DND-41 (cell line): ENCODE measurements around the gene SOS1.

Experiments used
- ATAC-seq: fragments of 200-7000 bp; cut with Tn5 transposase; 3 replicates; pipeline ENCODE4 v1.9.1; 2021; ENCODE audit warnings: low read depth; ENCODE audit not compliant: insufficient read depth
- DNase-seq: peaks from one replicate; pipeline ENCODE4 v3.0.0-alpha.2; 2020
- H2AFZ ChIP-seq: 2 replicates; pipeline ENCODE4 v1.6.0; 2012; ENCODE audit warnings: low read depth, low read length
- H3K27ac ChIP-seq: 2 replicates; pipeline ENCODE4 v1.5.1; 2012; ENCODE audit warnings: low read length, inconsistent platforms
- H3K27me3 ChIP-seq: fragments of 200-600 bp; sonication (generic); 2 replicates; pipeline ENCODE4 v1.6.0; 2012; ENCODE audit warnings: low read length, mild to moderate bottlenecking, inconsistent platforms; ENCODE audit not compliant: insufficient read depth, poor library complexity
- H3K36me3 ChIP-seq: 2 replicates; pipeline ENCODE4 v1.5.1; 2012; ENCODE audit warnings: low read length, inconsistent platforms; ENCODE audit not compliant: insufficient read depth
- H3K4me1 ChIP-seq: 2 replicates; pipeline ENCODE4 v1.5.1; 2012; ENCODE audit warnings: mild to moderate bottlenecking, low read length; ENCODE audit not compliant: insufficient read depth
- H3K4me2 ChIP-seq: 2 replicates; pipeline ENCODE4 v1.6.0; 2012; ENCODE audit warnings: mild to moderate bottlenecking, moderate library complexity, low read length, inconsistent platforms; ENCODE audit not compliant: insufficient read depth
- H3K4me3 ChIP-seq, 2 experiments: fragments of 200-600 bp in 1 of 2; shearing (Covaris generic) in 1 of 2; 2 replicates each; pipeline ENCODE4 v1.5.1; 2012 to 2016; ENCODE audit warnings: inconsistent platforms in 2 of 2, low read length in 2 of 2, mild to moderate bottlenecking in 2 of 2, low read depth in 1 of 2, moderate library complexity in 1 of 2
- H3K79me2 ChIP-seq: 2 replicates; pipeline ENCODE4 v1.6.0; 2012; ENCODE audit warnings: low read length, inconsistent platforms; ENCODE audit not compliant: insufficient read depth
- H3K9ac ChIP-seq: 2 replicates; pipeline ENCODE4 v1.6.0; 2012; ENCODE audit warnings: low read depth, mild to moderate bottlenecking, inconsistent platforms, low read length, moderate library complexity
- H3K9me3 ChIP-seq: 2 replicates; pipeline ENCODE4 v1.5.1; 2012; ENCODE audit warnings: low read length, moderate library complexity, mild to moderate bottlenecking, inconsistent platforms; ENCODE audit not compliant: insufficient read depth, severe bottlenecking
- H4K20me1 ChIP-seq: 2 replicates; pipeline ENCODE4 v1.6.0; 2012; ENCODE audit warnings: low read length; ENCODE audit not compliant: insufficient read depth
- CTCF ChIP-seq: IDR thresholded peaks from 2 replicates; pipeline ENCODE4 v1.5.1; 2012; ENCODE audit warnings: borderline replicate concordance, low read length, moderate library complexity, mild to moderate bottlenecking; ENCODE audit not compliant: poor library complexity, severe bottlenecking; ENCODE audit errors: extremely low read depth
- EZH2 ChIP-seq: IDR thresholded peaks from 3 replicates; pipeline ENCODE4 v1.6.1; 2012; ENCODE audit warnings: borderline replicate concordance, low read depth, mild to moderate bottlenecking, moderate library complexity, low read length, inconsistent platforms; ENCODE audit not compliant: severe bottlenecking

The SOS1 gene

GRCh38 chr2:39123436-39123999, 2.7 kb upstream of the SOS1 start:
- TF ChIP-seq CTCF (no peak), EZH2 (no peak)
- Histone ChIP-seq H2AFZ (peak overlapping the region; percentile 78), H3K27me3 (no peaks in the 10 kb centered on the region), H3K9ac (peak overlapping the region; percentile 75), H4K20me1 (peaks cover 13% of the 10 kb centered on the region), H3K4me3 (peak overlapping the region; percentile 46 to 78), H3K4me2 (peak overlapping the region; percentile 84), H3K36me3 (no peaks in the 10 kb centered on the region; the same call in 1 of the 2 replicates), H3K79me2 (peaks cover 48% of the 10 kb centered on the region), H3K27ac (peak overlapping the region; percentile 96), H3K9me3 (no peaks in the 10 kb centered on the region), H3K4me1 (peaks cover 58% of the 10 kb centered on the region)
- ATAC-seq (no peak), DNase-seq (no peak)

GRCh38 chr2:39121523-39122063, 742 bp upstream of the SOS1 start:
- Histone ChIP-seq H3K4me2 (peak overlapping the region; percentile 84), H3K27me3 (no peaks in the 10 kb centered on the region), H3K9me3 (no peaks in the 10 kb centered on the region), H3K79me2 (peaks cover 67% of the 10 kb centered on the region), H3K27ac (peak overlapping the region; percentile 92), H3K9ac (peak overlapping the region; percentile 82), H4K20me1 (peaks cover 24% of the 10 kb centered on the region), H3K4me1 (peaks cover 60% of the 10 kb centered on the region), H3K36me3 (peaks cover 9% of the 10 kb centered on the region), H3K4me3 (peak overlapping the region; percentile 34 to 85; a peak in 3 of 4 replicates), H2AFZ (peak overlapping the region; percentile 84)
- no peak for TF ChIP-seq CTCF
- no peak for TF ChIP-seq EZH2
- ATAC-seq (no peak), DNase-seq (no peak)

GRCh38 chr2:39120521-39120770, 405 bp downstream of the SOS1 start:
- peak overlapping the region; percentile 92 for H3K27ac ChIP-seq
- H3K4me1 ChIP-seq, result peaks cover 58% of the 10 kb centered on the region
- ATAC-seq, result no peak

More at GRCh38 chr2:39120521-39120770, 405 bp downstream of the SOS1 start:
- DNase-seq, result no peak
- Histone ChIP-seq H2AFZ (peak overlapping the region; percentile 77; the same call in 1 of the 2 replicates), H3K4me3 (peak overlapping the region; percentile 34 to 85; a peak in 3 of 4 replicates), H3K79me2 (peaks cover 78% of the 10 kb centered on the region), H4K20me1 (peaks cover 31% of the 10 kb centered on the region), H3K9ac (peak overlapping the region; percentile 82), H3K9me3 (no peaks in the 10 kb centered on the region), H3K36me3 (peaks cover 19% of the 10 kb centered on the region), H3K4me2 (peak overlapping the region; percentile 98), H3K27me3 (no peaks in the 10 kb centered on the region)
- TF ChIP-seq CTCF (no peak), EZH2 (no peak)
